Measurements from ENCODE around the gene FAM163A. TPM values are rescaled to one million over a fixed set of nuclear protein-coding genes. Genes with fewer than 3 reads are reported as not detected.

Gene FAM163A
- total RNA-seq, 2 experiments from 2014 or later, result 0.08 to 0.17 TPM

- TF ChIP-seq CTCF (IDR thresholded peaks at IDR 0.05), result no peak
These were observed 36.7 kb downstream of the FAM163A start for GRCh38 chr1:179779645-179780272.

GRCh38 chr1:179781962-179782361 lies 38.9 kb downstream of the FAM163A start:
- Mint-ChIP-seq H3K36me3 (ENCODE audit: low read depth) (no peaks in the 10 kb centered on the region), H3K4me3 (no peak overlapping the region), H3K9me3 (no peaks in the 10 kb centered on the region), H3K4me1 (ENCODE audit: low read depth) (no peaks in the 10 kb centered on the region), H3K27ac (no peak overlapping the region), H3K27me3 (no peaks in the 10 kb centered on the region)
- TF ChIP-seq CTCF (IDR thresholded peaks at IDR 0.05), result no peak
- Histone ChIP-seq H3K9me3 (ENCODE audit: control insufficient read depth in 1 of 2, insufficient read depth in 1 of 2, low read length in 2 of 2) (no peaks in the 10 kb centered on the region), H3K4me3 (ENCODE audit: low read length) (no peak overlapping the region), H3K36me3 (ENCODE audit: insufficient read depth, low read length) (no peaks in the 10 kb centered on the region), H3K27me3 (ENCODE audit: control insufficient read depth in 1 of 2, insufficient read depth in 2 of 2, low read length in 2 of 2) (peaks cover 0 to 2% of the 10 kb centered on the region in 2 experiments), H3K27ac (ENCODE audit: low read depth in 1 of 2, low read length in 2 of 2) (no peak overlapping the region), H3K4me1 (ENCODE audit: insufficient read depth, low read length) (no peaks in the 10 kb centered on the region)
- POLR2A ChIA-PET, result no interaction called here
- DNase-seq (no peak), ATAC-seq (ENCODE audit: poor library complexity) (no peak)
- intact Hi-C loops (cut with DNase I, micrococcal nuclease), result no loop called here
- CTCF ChIA-PET, result no interaction called here

More at GRCh38 chr1:179779645-179780272, 36.7 kb downstream of the FAM163A start:
- Histone ChIP-seq H3K9me3 (ENCODE audit: control insufficient read depth in 1 of 2, insufficient read depth in 1 of 2, low read length in 2 of 2) (no peaks in the 10 kb centered on the region), H3K4me3 (ENCODE audit: low read length) (no peak overlapping the region), H3K4me1 (ENCODE audit: insufficient read depth, low read length) (no peaks in the 10 kb centered on the region), H3K36me3 (ENCODE audit: insufficient read depth, low read length) (no peaks in the 10 kb centered on the region), H3K27me3 (ENCODE audit: control insufficient read depth in 1 of 2, insufficient read depth in 2 of 2, low read length in 2 of 2) (peaks cover 0 to 2% of the 10 kb centered on the region in 2 experiments), H3K27ac (ENCODE audit: low read depth in 1 of 2, low read length in 2 of 2) (no peak overlapping the region)
- no peaks in the 10 kb centered on the region for H3K27me3 Mint-ChIP-seq
- intact Hi-C loops (cut with DNase I, micrococcal nuclease), result no loop called here
- H3K4me1 Mint-ChIP-seq (ENCODE audit: low read depth), result no peaks in the 10 kb centered on the region
- H3K4me3 Mint-ChIP-seq, result no peak overlapping the region
- ATAC-seq (ENCODE audit: poor library complexity) (no peak), DNase-seq (no peak)
- no peaks in the 10 kb centered on the region for H3K9me3 Mint-ChIP-seq
- ChIA-PET POLR2A (no interaction called here), CTCF (no interaction called here)
- no peaks in the 10 kb centered on the region for H3K36me3 Mint-ChIP-seq (ENCODE audit: low read depth)
- no peak overlapping the region for H3K27ac Mint-ChIP-seq

- Mint-ChIP-seq H3K4me3 (no peak overlapping the region), H3K27me3 (peaks cover 4% of the 10 kb centered on the region), H3K9me3 (no peaks in the 10 kb centered on the region), H3K4me1 (ENCODE audit: low read depth) (no peaks in the 10 kb centered on the region), H3K36me3 (ENCODE audit: low read depth) (no peaks in the 10 kb centered on the region), H3K27ac (no peak overlapping the region)
- Histone ChIP-seq H3K4me3 (ENCODE audit: low read length) (no peak overlapping the region), H3K36me3 (ENCODE audit: insufficient read depth, low read length) (no peaks in the 10 kb centered on the region), H3K9me3 (ENCODE audit: control insufficient read depth in 1 of 2, insufficient read depth in 1 of 2, low read length in 2 of 2) (no peaks in the 10 kb centered on the region), H3K4me1 (ENCODE audit: insufficient read depth, low read length) (no peaks in the 10 kb centered on the region), H3K27me3 (ENCODE audit: control insufficient read depth in 1 of 2, insufficient read depth in 2 of 2, low read length in 2 of 2) (peaks cover 0 to 2% of the 10 kb centered on the region in 2 experiments), H3K27ac (ENCODE audit: low read depth in 1 of 2, low read length in 2 of 2) (no peak overlapping the region)
- no peak for ATAC-seq (ENCODE audit: poor library complexity)
- intact Hi-C loops (cut with DNase I, micrococcal nuclease), result no loop called here
- no peak for TF ChIP-seq CTCF (IDR thresholded peaks at IDR 0.05)
- ChIA-PET POLR2A (no interaction called here), CTCF (no interaction called here)
- no peak for DNase-seq
These were observed 41.9 kb downstream of the FAM163A start for GRCh38 chr1:179785031-179785431.
